Right hindlimb (tissue), 1 donor: ENCODE results near the gene MRPS15.

ENCODE experiments used
- DNase-seq: peaks from one replicate; pipeline ENCODE4 v3.0.0-alpha.2; 2018

The MRPS15 gene

DNA sequence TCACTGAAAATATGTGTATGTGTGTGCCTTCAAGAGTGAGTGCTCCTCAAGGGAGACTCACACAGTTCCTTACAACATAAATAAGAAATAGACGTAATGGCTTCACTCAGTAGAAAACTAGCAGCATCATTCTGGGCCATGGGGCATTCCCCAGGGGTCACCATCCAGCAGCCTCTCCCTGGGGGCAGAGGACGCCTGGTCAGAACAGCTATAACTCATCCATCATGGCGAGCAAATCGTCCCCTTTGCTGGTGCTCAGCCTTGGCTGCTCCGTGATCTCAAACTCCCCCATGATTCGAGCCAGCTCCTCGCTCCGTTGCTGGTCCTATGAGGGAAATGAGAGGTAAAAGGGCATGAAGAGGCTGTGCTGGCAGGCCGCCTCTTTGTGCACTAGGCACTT lies 46.3 kb downstream of the MRPS15 start:
- no peak for DNase-seq

DNA sequence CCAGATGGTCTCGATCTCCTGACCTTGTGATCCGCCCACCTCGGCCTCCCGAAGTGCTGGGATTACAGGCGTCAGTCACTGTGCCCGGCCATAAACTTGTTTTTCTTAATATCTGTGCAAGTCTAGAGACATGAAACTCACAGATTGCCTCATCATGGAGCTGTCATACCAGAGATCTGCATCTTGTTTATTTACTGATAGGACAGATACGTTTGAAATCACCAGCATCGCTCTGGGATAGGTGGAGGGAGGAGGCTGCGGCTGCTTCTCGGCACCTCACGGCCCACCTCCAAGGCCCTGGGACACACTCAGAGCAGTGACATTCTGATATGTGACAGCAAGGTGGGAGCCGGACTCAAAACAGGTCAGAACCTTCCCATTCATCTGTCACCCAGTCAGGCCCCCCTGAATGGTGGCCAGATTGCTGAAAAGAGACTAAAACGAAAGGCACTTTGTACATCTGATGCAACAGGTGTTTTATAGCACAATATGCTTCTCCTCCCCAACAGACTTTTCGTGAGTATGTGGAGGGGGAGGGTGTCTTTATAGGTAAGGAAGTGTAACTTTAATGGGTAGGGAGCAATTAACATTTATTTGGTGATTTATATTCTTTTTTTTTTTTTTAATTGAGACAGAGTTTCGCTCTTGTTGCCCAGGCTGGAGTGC lies 48.4 kb downstream of the MRPS15 start:
- no peak for DNase-seq

DNA sequence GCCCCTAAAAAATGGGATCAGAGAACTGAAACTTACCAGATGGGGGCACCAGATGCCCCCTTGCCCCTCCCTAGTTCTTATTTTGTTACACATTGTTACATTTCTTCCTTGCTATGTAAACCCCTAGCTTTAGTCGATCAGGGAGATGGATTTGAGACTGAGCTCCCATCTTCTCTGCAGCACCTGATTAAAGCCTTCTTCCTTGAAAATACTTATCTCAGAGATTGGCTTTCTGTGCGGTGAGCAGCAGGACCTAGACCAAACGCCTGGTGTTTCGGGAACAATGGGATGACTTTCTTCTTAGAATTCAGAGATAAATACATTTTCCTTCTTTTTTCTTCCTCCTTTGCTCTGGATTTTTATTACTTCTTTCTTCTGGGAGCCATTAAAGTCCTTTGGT lies 49.8 kb downstream of the MRPS15 start:
- no peak for DNase-seq

DNA sequence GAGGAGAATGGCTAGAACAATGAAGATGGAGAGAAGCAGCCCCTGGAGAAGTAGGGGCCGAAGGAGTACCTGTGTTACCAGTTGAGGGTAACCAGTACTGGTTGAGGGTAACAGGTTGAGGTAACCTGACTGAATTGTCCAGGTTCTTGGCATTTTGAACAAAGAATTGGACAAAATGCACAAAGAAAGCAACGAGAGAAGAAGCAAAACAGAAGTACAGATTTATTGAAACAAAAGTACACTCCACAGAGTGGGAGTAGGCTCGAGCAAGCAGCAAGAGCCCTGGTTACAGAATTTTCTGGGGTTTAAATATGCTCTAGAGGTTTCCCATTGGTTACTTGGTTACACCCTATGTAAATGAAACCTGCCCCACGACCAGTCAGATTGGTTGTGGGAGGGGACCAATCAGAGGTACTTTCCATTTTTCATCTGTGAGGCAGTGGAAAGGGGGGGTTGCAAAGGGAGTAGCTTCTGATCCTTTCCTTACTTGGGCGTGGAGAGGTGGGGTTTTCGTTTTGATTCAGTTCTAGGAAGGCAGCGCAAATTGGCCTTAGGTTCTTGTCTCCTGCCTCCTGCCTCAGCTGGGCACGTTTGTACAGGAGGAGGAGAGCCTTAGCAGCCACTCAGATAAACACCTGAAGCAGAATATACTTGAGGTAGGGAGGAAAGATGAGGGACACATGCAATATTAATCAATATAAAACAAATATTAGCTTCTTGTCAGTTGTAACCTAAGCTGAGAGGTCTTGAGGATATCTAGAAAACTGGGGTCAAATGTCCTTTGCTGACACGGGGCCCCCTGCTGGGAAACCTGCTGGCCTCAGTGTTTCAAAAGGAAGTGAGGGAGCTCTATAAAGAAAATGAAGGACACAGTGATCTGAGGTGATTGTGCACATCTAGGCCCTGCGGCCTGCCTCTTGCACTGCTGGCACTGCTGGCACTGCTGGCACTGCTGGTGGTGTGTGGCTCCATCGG lies 52.2 kb downstream of the MRPS15 start:
- no peak for DNase-seq

GRCh38 chr1:36408479-36408878 lies 55.7 kb downstream of the MRPS15 start:
- DNase-seq: no peak

DNA sequence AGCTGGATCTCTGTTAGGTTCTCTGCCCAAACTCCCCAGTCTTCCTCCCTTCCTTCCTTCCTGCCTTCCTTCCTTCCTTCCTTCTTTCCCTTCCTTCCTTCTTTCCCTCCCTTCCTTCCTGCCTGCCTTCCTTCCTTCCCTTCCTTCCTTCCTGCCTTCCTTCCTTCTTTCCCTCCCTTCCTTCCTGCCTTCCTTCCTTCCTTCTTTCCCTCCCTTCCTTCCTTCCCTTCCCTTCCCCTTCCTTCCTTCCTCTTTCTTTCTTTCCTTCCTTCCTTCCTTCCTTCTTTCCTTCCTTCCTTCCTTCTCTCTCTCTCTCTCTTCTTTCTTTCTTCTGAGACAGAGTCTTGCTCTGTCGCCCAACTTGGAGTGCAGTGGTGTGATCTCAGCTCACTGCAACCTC lies 57.7 kb downstream of the MRPS15 start:
- no peak for DNase-seq
